WTC11 (cell line): ENCODE measurements around the gene MEIS1. TPM values are rescaled to one million over a fixed set of nuclear protein-coding genes. Genes with fewer than 3 reads are reported as not detected.

ENCODE experiments used
- ATAC-seq: fragments of 200-7000 bp; cut with Tn5 transposase; 2 replicates; pipeline ENCODE4 v1.10.0; 2021; ENCODE audit warnings: mild to moderate bottlenecking, moderate library complexity
- CTCF ChIA-PET: fragments of 300-600 bp; sonication (Branson Sonifier 250); formaldehyde crosslinking; loops from one replicate; lab custom pipeline; 2021; ENCODE audit warnings: antibody characterized with exemption; lab: Charles Lee
- POLR2A ChIA-PET: fragments of 350-600 bp; sonication (Branson Sonifier 250); formaldehyde crosslinking; loops from one replicate; lab custom pipeline; 2021; ENCODE audit warnings: antibody characterized with exemption; lab: Charles Lee
- DNase-seq: peaks from one replicate; pipeline ENCODE4 v3.0.0; 2021; ENCODE audit warnings: low spot score
- H3K27ac Mint-ChIP-seq: 2 replicates; pipeline ENCODE4 v1.8.0; 2021; ENCODE audit warnings: mixed read lengths
- H3K27me3 Mint-ChIP-seq: 2 replicates; pipeline ENCODE4 v1.8.0; 2021; ENCODE audit warnings: low read depth, mild to moderate bottlenecking, moderate library complexity, mixed read lengths
- H3K36me3 Mint-ChIP-seq: 2 replicates; pipeline ENCODE4 v1.8.0; 2021; ENCODE audit warnings: mixed read lengths
- H3K4me1 Mint-ChIP-seq: 2 replicates; pipeline ENCODE4 v1.8.0; 2022; ENCODE audit warnings: mixed read lengths
- H3K4me3 Mint-ChIP-seq: 2 replicates; pipeline ENCODE4 v1.8.0; 2021; ENCODE audit warnings: mild to moderate bottlenecking, moderate library complexity, mixed read lengths
- H3K9me3 Mint-ChIP-seq: 2 replicates; pipeline ENCODE4 v1.8.0; 2021; ENCODE audit warnings: mixed read lengths
- ELF4 ChIP-seq: sonication (generic); formaldehyde crosslinking; IDR thresholded peaks from 2 replicates; pipeline ENCODE4 v1.8.1; 2022; ENCODE audit warnings: low read depth, mild to moderate bottlenecking, moderate library complexity, missing genetic modification reagents
- EMX1 ChIP-seq: fragments of 250-450 bp; sonication (Bioruptor Pico); IDR thresholded peaks from 2 replicates; pipeline ENCODE4 v1.8.0; 2021; ENCODE audit warnings: mild to moderate bottlenecking
- ESRRA ChIP-seq: sonication (generic); formaldehyde crosslinking; IDR thresholded peaks from 2 replicates; pipeline ENCODE4 v1.8.1; 2022; ENCODE audit warnings: mild to moderate bottlenecking, missing genetic modification reagents, borderline replicate concordance
- FOXK1 ChIP-seq: sonication (generic); formaldehyde crosslinking; IDR thresholded peaks from 2 replicates; pipeline ENCODE4 v1.8.0; 2022; ENCODE audit warnings: mild to moderate bottlenecking, moderate library complexity, missing genetic modification reagents
- FOXP1 ChIP-seq: sonication (generic); formaldehyde crosslinking; IDR thresholded peaks from 2 replicates; pipeline ENCODE4 v1.8.0; 2022; ENCODE audit warnings: missing genetic modification reagents, mild to moderate bottlenecking, moderate library complexity, borderline replicate concordance
- GRHL2 ChIP-seq: fragments of 250-450 bp; sonication (Bioruptor Pico); IDR thresholded peaks from 2 replicates; pipeline ENCODE4 v1.8.0; 2022; ENCODE audit warnings: mild to moderate bottlenecking, moderate library complexity; ENCODE audit not compliant: insufficient replicate concordance, severe bottlenecking
- GTF2I ChIP-seq: fragments of 250-450 bp; sonication (Bioruptor Pico); conservative IDR thresholded peaks from 2 replicates; pipeline ENCODE4 v1.4.0; 2021; ENCODE audit warnings: mild to moderate bottlenecking
- NFYB ChIP-seq: sonication (generic); formaldehyde crosslinking; conservative IDR thresholded peaks from 2 replicates; pipeline ENCODE4 v1.8.0; 2022; ENCODE audit warnings: low read depth, missing genetic modification reagents
- NR3C1 ChIP-seq: sonication (generic); formaldehyde crosslinking; conservative IDR thresholded peaks from 2 replicates; pipeline ENCODE4 v1.8.1; 2023; ENCODE audit warnings: low read depth, mild to moderate bottlenecking, missing genetic modification reagents
- TP53 ChIP-seq: sonication (generic); formaldehyde crosslinking; IDR thresholded peaks from 2 replicates; pipeline ENCODE4 v1.8.1; 2023; ENCODE audit warnings: mild to moderate bottlenecking, missing genetic modification reagents
- total RNA-seq: library from RNA; stranded (reverse); gene quantifications from 3 replicates; pipeline ENCODE4 v1.2.3, GENCODE V29; 2021
- TF ChIP-seq, protein P1 (sequence below): sonication (generic); formaldehyde crosslinking; IDR thresholded peaks from 2 replicates; pipeline ENCODE4 v1.8.1; 2023; ENCODE audit warnings: mild to moderate bottlenecking, moderate library complexity, missing genetic modification reagents
- TF ChIP-seq, protein P2 (sequence below): sonication (generic); formaldehyde crosslinking; conservative IDR thresholded peaks from 2 replicates; pipeline ENCODE4 v1.8.1; 2023; ENCODE audit warnings: mild to moderate bottlenecking, low read depth, missing genetic modification reagents, moderate library complexity
- TF ChIP-seq, protein P3 (sequence below): fragments of 250-450 bp; sonication (Bioruptor Pico); IDR thresholded peaks from 2 replicates; pipeline ENCODE4 v1.9.0; 2021; ENCODE audit warnings: mild to moderate bottlenecking
- TF ChIP-seq, protein P4 (sequence below): sonication (generic); formaldehyde crosslinking; IDR thresholded peaks from 2 replicates; pipeline ENCODE4 v1.8.0; 2023; ENCODE audit warnings: mild to moderate bottlenecking, missing genetic modification reagents
- TF ChIP-seq, protein P5 (sequence below): fragments of 250-450 bp; sonication (Bioruptor Pico); IDR thresholded peaks from 2 replicates; pipeline ENCODE4 v1.9.0; 2021; ENCODE audit warnings: moderate library complexity, mild to moderate bottlenecking, inconsistent platforms, borderline replicate concordance
- TF ChIP-seq, protein P6 (sequence below): sonication (generic); formaldehyde crosslinking; IDR thresholded peaks from 2 replicates; pipeline ENCODE4 v1.8.1; 2023; ENCODE audit warnings: mild to moderate bottlenecking, missing genetic modification reagents
- TF ChIP-seq, protein P7 (sequence below): sonication (generic); formaldehyde crosslinking; IDR thresholded peaks from 2 replicates; pipeline ENCODE4 v1.8.1; 2022; ENCODE audit warnings: mild to moderate bottlenecking, moderate library complexity, missing genetic modification reagents
- TF ChIP-seq, protein P8 (sequence below): fragments of 200-600 bp; IDR thresholded peaks from 2 replicates; pipeline ENCODE4 v1.8.0; 2022; ENCODE audit warnings: antibody characterized with exemption
- TF ChIP-seq, protein P9 (sequence below): sonication (generic); formaldehyde crosslinking; IDR thresholded peaks from 2 replicates; pipeline ENCODE4 v1.8.0; 2022; ENCODE audit warnings: mild to moderate bottlenecking, missing genetic modification reagents

MEIS1 gene
- total RNA-seq, 1 experiment from 2014 or later: 0.48 TPM

DNA sequence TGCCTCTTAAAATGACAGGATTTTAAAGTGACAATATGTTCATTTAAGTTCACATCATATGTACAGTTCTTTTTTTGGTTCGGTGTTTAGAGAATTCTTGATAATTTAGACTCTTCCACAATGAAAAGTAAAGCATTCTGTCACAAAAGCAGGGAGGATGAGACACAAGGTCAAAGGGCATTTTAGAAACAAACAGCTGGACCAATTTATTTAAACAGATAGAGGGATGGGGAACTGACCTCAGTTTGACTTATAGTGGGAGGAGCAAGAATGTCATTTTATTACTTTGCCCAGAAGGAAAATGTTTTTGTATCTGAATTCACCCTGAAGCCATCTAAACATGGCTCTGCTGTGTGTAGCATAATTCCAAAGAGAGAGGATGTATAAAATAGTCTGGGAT is 128.5 kb downstream of the MEIS1 start:
- Mint-ChIP-seq H3K9me3 (no peaks in the 10 kb centered on the region), H3K27me3 (no peaks in the 10 kb centered on the region), H3K36me3 (no peaks in the 10 kb centered on the region), H3K27ac (no peak overlapping the region), H3K4me3 (no peak overlapping the region), H3K4me1 (peaks cover 25% of the 10 kb centered on the region)
- ChIA-PET CTCF (no interaction called here), POLR2A (no interaction called here)
- DNase-seq (no peak), ATAC-seq (no peak)
- TF ChIP-seq ELF4 (CRISPR knock-in tag): no peak
- no peak for TF ChIP-seq TP53 (CRISPR knock-in tag)
- TF ChIP-seq, protein P1, sequence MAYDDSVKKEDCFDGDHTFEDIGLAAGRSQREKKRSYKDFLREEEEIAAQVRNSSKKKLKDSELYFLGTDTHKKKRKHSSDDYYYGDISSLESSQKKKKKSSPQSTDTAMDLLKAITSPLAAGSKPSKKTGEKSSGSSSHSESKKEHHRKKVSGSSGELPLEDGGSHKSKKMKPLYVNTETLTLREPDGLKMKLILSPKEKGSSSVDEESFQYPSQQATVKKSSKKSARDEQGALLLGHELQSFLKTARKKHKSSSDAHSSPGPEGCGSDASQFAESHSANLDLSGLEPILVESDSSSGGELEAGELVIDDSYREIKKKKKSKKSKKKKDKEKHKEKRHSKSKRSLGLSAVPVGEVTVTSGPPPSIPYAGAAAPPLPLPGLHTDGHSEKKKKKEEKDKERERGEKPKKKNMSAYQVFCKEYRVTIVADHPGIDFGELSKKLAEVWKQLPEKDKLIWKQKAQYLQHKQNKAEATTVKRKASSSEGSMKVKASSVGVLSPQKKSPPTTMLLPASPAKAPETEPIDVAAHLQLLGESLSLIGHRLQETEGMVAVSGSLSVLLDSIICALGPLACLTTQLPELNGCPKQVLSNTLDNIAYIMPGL (CRISPR knock-in tag): no peak
- no peak for TF ChIP-seq FOXK1 (CRISPR knock-in tag)
- TF ChIP-seq, protein P2, sequence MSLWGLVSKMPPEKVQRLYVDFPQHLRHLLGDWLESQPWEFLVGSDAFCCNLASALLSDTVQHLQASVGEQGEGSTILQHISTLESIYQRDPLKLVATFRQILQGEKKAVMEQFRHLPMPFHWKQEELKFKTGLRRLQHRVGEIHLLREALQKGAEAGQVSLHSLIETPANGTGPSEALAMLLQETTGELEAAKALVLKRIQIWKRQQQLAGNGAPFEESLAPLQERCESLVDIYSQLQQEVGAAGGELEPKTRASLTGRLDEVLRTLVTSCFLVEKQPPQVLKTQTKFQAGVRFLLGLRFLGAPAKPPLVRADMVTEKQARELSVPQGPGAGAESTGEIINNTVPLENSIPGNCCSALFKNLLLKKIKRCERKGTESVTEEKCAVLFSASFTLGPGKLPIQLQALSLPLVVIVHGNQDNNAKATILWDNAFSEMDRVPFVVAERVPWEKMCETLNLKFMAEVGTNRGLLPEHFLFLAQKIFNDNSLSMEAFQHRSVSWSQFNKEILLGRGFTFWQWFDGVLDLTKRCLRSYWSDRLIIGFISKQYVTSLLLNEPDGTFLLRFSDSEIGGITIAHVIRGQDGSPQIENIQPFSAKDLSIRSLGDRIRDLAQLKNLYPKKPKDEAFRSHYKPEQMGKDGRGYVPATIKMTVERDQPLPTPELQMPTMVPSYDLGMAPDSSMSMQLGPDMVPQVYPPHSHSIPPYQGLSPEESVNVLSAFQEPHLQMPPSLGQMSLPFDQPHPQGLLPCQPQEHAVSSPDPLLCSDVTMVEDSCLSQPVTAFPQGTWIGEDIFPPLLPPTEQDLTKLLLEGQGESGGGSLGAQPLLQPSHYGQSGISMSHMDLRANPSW (CRISPR knock-in tag): no peak
- TF ChIP-seq, protein P3, sequence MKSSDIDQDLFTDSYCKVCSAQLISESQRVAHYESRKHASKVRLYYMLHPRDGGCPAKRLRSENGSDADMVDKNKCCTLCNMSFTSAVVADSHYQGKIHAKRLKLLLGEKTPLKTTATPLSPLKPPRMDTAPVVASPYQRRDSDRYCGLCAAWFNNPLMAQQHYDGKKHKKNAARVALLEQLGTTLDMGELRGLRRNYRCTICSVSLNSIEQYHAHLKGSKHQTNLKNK (CRISPR knock-in tag): no peak
- TF ChIP-seq, protein P4, sequence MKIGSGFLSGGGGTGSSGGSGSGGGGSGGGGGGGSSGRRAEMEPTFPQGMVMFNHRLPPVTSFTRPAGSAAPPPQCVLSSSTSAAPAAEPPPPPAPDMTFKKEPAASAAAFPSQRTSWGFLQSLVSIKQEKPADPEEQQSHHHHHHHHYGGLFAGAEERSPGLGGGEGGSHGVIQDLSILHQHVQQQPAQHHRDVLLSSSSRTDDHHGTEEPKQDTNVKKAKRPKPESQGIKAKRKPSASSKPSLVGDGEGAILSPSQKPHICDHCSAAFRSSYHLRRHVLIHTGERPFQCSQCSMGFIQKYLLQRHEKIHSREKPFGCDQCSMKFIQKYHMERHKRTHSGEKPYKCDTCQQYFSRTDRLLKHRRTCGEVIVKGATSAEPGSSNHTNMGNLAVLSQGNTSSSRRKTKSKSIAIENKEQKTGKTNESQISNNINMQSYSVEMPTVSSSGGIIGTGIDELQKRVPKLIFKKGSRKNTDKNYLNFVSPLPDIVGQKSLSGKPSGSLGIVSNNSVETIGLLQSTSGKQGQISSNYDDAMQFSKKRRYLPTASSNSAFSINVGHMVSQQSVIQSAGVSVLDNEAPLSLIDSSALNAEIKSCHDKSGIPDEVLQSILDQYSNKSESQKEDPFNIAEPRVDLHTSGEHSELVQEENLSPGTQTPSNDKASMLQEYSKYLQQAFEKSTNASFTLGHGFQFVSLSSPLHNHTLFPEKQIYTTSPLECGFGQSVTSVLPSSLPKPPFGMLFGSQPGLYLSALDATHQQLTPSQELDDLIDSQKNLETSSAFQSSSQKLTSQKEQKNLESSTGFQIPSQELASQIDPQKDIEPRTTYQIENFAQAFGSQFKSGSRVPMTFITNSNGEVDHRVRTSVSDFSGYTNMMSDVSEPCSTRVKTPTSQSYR (CRISPR knock-in tag): no peak
- TF ChIP-seq GRHL2 (CRISPR knock-in tag): no peak
- TF ChIP-seq, protein P5, sequence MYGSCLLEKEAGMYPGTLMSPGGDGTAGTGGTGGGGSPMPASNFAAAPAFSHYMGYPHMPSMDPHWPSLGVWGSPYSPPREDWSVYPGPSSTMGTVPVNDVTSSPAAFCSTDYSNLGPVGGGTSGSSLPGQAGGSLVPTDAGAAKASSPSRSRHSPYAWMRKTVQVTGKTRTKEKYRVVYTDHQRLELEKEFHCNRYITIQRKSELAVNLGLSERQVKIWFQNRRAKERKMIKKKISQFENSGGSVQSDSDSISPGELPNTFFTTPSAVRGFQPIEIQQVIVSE (CRISPR knock-in tag): no peak
- no peak for TF ChIP-seq FOXP1 (CRISPR knock-in tag)

DNA sequence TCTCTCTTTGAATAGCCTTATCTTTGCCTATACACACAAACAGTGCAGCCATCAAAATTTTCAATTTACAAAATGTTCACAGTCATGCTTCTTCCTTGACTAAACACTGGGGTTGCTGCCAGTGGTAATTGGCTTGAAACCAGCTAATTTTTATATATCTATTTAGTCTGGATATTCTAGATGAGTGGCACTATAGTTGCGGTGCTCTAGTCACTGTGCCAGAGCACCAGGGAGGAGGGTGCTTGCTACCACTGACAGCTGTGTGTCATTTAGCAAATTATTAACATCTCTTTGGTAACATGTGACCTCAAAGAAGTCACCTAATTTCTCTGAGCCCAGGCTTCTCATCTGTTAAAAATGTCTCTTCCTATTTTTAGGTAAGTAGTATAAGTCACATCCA is 130.4 kb downstream of the MEIS1 start:
- Mint-ChIP-seq H3K36me3 (no peaks in the 10 kb centered on the region), H3K4me3 (no peak overlapping the region), H3K9me3 (no peaks in the 10 kb centered on the region), H3K4me1 (peaks cover 33% of the 10 kb centered on the region), H3K27me3 (no peaks in the 10 kb centered on the region), H3K27ac (no peak overlapping the region)
- ChIA-PET POLR2A (no interaction called here), CTCF (no interaction called here)
- DNase-seq (no peak), ATAC-seq (no peak)
- TF ChIP-seq ELF4 (CRISPR knock-in tag) (no peak), GTF2I (no peak), EMX1 (no peak), NR3C1 (CRISPR knock-in tag) (no peak), ESRRA (CRISPR knock-in tag) (no peak), NFYB (no peak)
- TF ChIP-seq, protein P6, sequence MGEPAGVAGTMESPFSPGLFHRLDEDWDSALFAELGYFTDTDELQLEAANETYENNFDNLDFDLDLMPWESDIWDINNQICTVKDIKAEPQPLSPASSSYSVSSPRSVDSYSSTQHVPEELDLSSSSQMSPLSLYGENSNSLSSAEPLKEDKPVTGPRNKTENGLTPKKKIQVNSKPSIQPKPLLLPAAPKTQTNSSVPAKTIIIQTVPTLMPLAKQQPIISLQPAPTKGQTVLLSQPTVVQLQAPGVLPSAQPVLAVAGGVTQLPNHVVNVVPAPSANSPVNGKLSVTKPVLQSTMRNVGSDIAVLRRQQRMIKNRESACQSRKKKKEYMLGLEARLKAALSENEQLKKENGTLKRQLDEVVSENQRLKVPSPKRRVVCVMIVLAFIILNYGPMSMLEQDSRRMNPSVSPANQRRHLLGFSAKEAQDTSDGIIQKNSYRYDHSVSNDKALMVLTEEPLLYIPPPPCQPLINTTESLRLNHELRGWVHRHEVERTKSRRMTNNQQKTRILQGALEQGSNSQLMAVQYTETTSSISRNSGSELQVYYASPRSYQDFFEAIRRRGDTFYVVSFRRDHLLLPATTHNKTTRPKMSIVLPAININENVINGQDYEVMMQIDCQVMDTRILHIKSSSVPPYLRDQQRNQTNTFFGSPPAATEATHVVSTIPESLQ: no peak
- TF ChIP-seq, protein P7, sequence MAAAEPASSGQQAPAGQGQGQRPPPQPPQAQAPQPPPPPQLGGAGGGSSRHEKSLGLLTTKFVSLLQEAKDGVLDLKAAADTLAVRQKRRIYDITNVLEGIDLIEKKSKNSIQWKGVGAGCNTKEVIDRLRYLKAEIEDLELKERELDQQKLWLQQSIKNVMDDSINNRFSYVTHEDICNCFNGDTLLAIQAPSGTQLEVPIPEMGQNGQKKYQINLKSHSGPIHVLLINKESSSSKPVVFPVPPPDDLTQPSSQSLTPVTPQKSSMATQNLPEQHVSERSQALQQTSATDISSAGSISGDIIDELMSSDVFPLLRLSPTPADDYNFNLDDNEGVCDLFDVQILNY (CRISPR knock-in tag): no peak
- TF ChIP-seq, protein P8, sequence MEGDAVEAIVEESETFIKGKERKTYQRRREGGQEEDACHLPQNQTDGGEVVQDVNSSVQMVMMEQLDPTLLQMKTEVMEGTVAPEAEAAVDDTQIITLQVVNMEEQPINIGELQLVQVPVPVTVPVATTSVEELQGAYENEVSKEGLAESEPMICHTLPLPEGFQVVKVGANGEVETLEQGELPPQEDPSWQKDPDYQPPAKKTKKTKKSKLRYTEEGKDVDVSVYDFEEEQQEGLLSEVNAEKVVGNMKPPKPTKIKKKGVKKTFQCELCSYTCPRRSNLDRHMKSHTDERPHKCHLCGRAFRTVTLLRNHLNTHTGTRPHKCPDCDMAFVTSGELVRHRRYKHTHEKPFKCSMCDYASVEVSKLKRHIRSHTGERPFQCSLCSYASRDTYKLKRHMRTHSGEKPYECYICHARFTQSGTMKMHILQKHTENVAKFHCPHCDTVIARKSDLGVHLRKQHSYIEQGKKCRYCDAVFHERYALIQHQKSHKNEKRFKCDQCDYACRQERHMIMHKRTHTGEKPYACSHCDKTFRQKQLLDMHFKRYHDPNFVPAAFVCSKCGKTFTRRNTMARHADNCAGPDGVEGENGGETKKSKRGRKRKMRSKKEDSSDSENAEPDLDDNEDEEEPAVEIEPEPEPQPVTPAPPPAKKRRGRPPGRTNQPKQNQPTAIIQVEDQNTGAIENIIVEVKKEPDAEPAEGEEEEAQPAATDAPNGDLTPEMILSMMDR: no peak
- TF ChIP-seq, protein P9, sequence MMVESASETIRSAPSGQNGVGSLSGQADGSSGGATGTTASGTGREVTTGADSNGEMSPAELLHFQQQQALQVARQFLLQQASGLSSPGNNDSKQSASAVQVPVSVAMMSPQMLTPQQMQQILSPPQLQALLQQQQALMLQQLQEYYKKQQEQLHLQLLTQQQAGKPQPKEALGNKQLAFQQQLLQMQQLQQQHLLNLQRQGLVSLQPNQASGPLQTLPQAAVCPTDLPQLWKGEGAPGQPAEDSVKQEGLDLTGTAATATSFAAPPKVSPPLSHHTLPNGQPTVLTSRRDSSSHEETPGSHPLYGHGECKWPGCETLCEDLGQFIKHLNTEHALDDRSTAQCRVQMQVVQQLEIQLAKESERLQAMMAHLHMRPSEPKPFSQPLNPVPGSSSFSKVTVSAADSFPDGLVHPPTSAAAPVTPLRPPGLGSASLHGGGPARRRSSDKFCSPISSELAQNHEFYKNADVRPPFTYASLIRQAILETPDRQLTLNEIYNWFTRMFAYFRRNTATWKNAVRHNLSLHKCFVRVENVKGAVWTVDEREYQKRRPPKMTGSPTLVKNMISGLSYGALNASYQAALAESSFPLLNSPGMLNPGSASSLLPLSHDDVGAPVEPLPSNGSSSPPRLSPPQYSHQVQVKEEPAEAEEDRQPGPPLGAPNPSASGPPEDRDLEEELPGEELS (CRISPR knock-in tag): no peak
